Activated T-cell treated with anti-CD3 and anti-CD28 coated beads, Interleukin-2, amount 50 U/mL, for 24 hours (primary cell): ENCODE results near the gene BTBD1.
"Not testable (repeated sequence)": the region's sequence is repeated elsewhere in the genome, so short reads cannot be mapped to it uniquely, and the experiment has no call there.

Source experiments
- DNase-seq: peaks from one replicate; pipeline ENCODE4 v3.0.0-alpha.2; 2020
- H3K27ac Mint-ChIP-seq: 2 replicates; pipeline ENCODE4 v1.8.0; 2020; ENCODE audit warnings: mild to moderate bottlenecking, mixed read lengths
- H3K27me3 Mint-ChIP-seq: 2 replicates; pipeline ENCODE4 v1.8.0; 2020; ENCODE audit warnings: mixed read lengths
- H3K36me3 Mint-ChIP-seq: 2 replicates; pipeline ENCODE4 v1.8.0; 2020; ENCODE audit warnings: low read depth, mixed read lengths
- H3K4me1 Mint-ChIP-seq: 2 replicates; pipeline ENCODE4 v1.8.0; 2020; ENCODE audit warnings: low read depth, mixed read lengths
- H3K4me3 Mint-ChIP-seq: 2 replicates; pipeline ENCODE4 v1.8.0; 2020; ENCODE audit warnings: mild to moderate bottlenecking, moderate library complexity, mixed read lengths
- H3K9me3 Mint-ChIP-seq: 2 replicates; pipeline ENCODE4 v1.8.0; 2020; ENCODE audit warnings: mixed read lengths

Gene BTBD1

GRCh38 chr15:83011271-83012075, 55.6 kb downstream of the BTBD1 start, which contains the start of gene C15orf40:
TSS of gene C15orf40 (minus strand) at chr15:83011639. CDS start at chr15:83011607, 32 bp downstream.
- H3K36me3 Mint-ChIP-seq = peaks cover 76% of the 10 kb centered on the region
- peak within 1 kb of the TSS; percentile 94 for H3K27ac Mint-ChIP-seq
- DNase-seq = peak; percentile 91
- H3K4me1 Mint-ChIP-seq = peaks cover 56% of the 10 kb centered on the region
- peaks cover 13% of the 10 kb centered on the region for H3K9me3 Mint-ChIP-seq
- peak within 1 kb of the TSS; percentile 90 for H3K4me3 Mint-ChIP-seq
- H3K27me3 Mint-ChIP-seq = no peaks in the 10 kb centered on the region

GRCh38 chr15:83010709-83011270, 56.3 kb downstream of the BTBD1 start:
- Mint-ChIP-seq H3K9me3 (peaks cover 13% of the 10 kb centered on the region), H3K27ac (peak overlapping the region; percentile 94), H3K27me3 (no peaks in the 10 kb centered on the region), H3K4me3 (peak overlapping the region; percentile 90), H3K36me3 (peaks cover 76% of the 10 kb centered on the region), H3K4me1 (peaks cover 56% of the 10 kb centered on the region)
- DNase-seq = peak; percentile 85

- Mint-ChIP-seq H3K27ac (peak overlapping the region; percentile 74), H3K36me3 (peaks cover 19% of the 10 kb centered on the region), H3K4me1 (peaks cover 10% of the 10 kb centered on the region)
- not testable (repeated sequence) for H3K9me3 Mint-ChIP-seq, DNase-seq, H3K27me3 Mint-ChIP-seq, H3K4me3 Mint-ChIP-seq
These were observed 66.4 kb downstream of the BTBD1 start for GRCh38 chr15:83000672-83001031.

- Mint-ChIP-seq H3K9me3 (no peaks in the 10 kb centered on the region), H3K36me3 (peaks cover 14% of the 10 kb centered on the region), H3K4me1 (peaks cover 10% of the 10 kb centered on the region), H3K27me3 (no peaks in the 10 kb centered on the region), H3K4me3 (peak overlapping the region; percentile 38), H3K27ac (peak overlapping the region; percentile 74)
- peak; percentile 47 for DNase-seq
These were observed 67.0 kb downstream of the BTBD1 start for GRCh38 chr15:82999905-83000671.

- no peak for DNase-seq
- Mint-ChIP-seq H3K4me3 (no peak overlapping the region), H3K4me1 (peaks cover 10% of the 10 kb centered on the region), H3K27ac (no peak overlapping the region), H3K36me3 (peaks cover 9% of the 10 kb centered on the region), H3K27me3 (no peaks in the 10 kb centered on the region), H3K9me3 (no peaks in the 10 kb centered on the region)
These were observed 67.6 kb downstream of the BTBD1 start for GRCh38 chr15:82999426-82999825.

GRCh38 chr15:82995938-82996337, 71.1 kb downstream of the BTBD1 start:
- Mint-ChIP-seq H3K4me3 (no peak overlapping the region), H3K9me3 (no peaks in the 10 kb centered on the region), H3K4me1 (peaks cover 10% of the 10 kb centered on the region), H3K27me3 (no peaks in the 10 kb centered on the region), H3K27ac (no peak overlapping the region), H3K36me3 (peaks cover 7% of the 10 kb centered on the region)
- no peak for DNase-seq

GRCh38 chr15:82995076-82995475, 72.0 kb downstream of the BTBD1 start:
- Mint-ChIP-seq H3K27me3 (no peaks in the 10 kb centered on the region), H3K36me3 (peaks cover 14% of the 10 kb centered on the region), H3K4me3 (no peak overlapping the region), H3K27ac (no peak overlapping the region), H3K4me1 (peaks cover 8% of the 10 kb centered on the region), H3K9me3 (no peaks in the 10 kb centered on the region)
- no peak for DNase-seq

- peaks cover 31% of the 10 kb centered on the region for H3K36me3 Mint-ChIP-seq
- no peak overlapping the region for H3K27ac Mint-ChIP-seq
- H3K4me1 Mint-ChIP-seq = peaks cover 9% of the 10 kb centered on the region
- H3K27me3 Mint-ChIP-seq = no peaks in the 10 kb centered on the region
- DNase-seq = no peak
- H3K4me3 Mint-ChIP-seq = no peak overlapping the region
- no peaks in the 10 kb centered on the region for H3K9me3 Mint-ChIP-seq
These were observed 73.9 kb downstream of the BTBD1 start for GRCh38 chr15:82993144-82993543.

- peaks cover 35% of the 10 kb centered on the region for H3K36me3 Mint-ChIP-seq
- DNase-seq = no peak
- no peak overlapping the region for H3K4me3 Mint-ChIP-seq
- no peak overlapping the region for H3K27ac Mint-ChIP-seq
- no peaks in the 10 kb centered on the region for H3K27me3 Mint-ChIP-seq
- no peaks in the 10 kb centered on the region for H3K9me3 Mint-ChIP-seq
- peaks cover 9% of the 10 kb centered on the region for H3K4me1 Mint-ChIP-seq
These were observed 74.5 kb downstream of the BTBD1 start for GRCh38 chr15:82992436-82992998.

- H3K9me3 Mint-ChIP-seq = no peaks in the 10 kb centered on the region
- H3K4me3 Mint-ChIP-seq = peak overlapping the region; percentile 97
- H3K36me3 Mint-ChIP-seq = peaks cover 43% of the 10 kb centered on the region
- peaks cover 32% of the 10 kb centered on the region for H3K4me1 Mint-ChIP-seq
- H3K27ac Mint-ChIP-seq = peak overlapping the region; percentile 97
- no peak for DNase-seq
- no peaks in the 10 kb centered on the region for H3K27me3 Mint-ChIP-seq
These were observed 80.6 kb downstream of the BTBD1 start for GRCh38 chr15:82986442-82986780.

- Mint-ChIP-seq H3K27ac (peak within 1 kb of the TSS; percentile 97), H3K4me3 (peak within 1 kb of the TSS; percentile 97), H3K36me3 (peaks cover 42% of the 10 kb centered on the region), H3K27me3 (no peaks in the 10 kb centered on the region), H3K9me3 (no peaks in the 10 kb centered on the region), H3K4me1 (peaks cover 32% of the 10 kb centered on the region)
- peak; percentile 89 for DNase-seq
These were observed 81.2 kb downstream of the BTBD1 start, which contains the start of gene RAMAC for GRCh38 chr15:82985688-82986441. TSS of gene RAMAC (plus strand) at chr15:82986210. CDS start at chr15:82989019, 2,809 bp downstream.

GRCh38 chr15:82980981-82981380, 86.1 kb downstream of the BTBD1 start:
- Mint-ChIP-seq H3K4me3 (no peak overlapping the region), H3K9me3 (no peaks in the 10 kb centered on the region), H3K4me1 (peaks cover 20% of the 10 kb centered on the region), H3K27me3 (no peaks in the 10 kb centered on the region), H3K36me3 (peaks cover 5% of the 10 kb centered on the region), H3K27ac (no peak overlapping the region)
- DNase-seq = no peak

GRCh38 chr15:82979726-82980125, 87.3 kb downstream of the BTBD1 start:
- Mint-ChIP-seq H3K27me3 (no peaks in the 10 kb centered on the region), H3K27ac (no peak overlapping the region), H3K36me3 (peaks cover 2% of the 10 kb centered on the region), H3K4me3 (no peak overlapping the region), H3K4me1 (peaks cover 8% of the 10 kb centered on the region), H3K9me3 (no peaks in the 10 kb centered on the region)
- DNase-seq = no peak

GRCh38 chr15:82978438-82978837, 88.6 kb downstream of the BTBD1 start:
- H3K27ac Mint-ChIP-seq = no peak overlapping the region
- DNase-seq = no peak
- peaks cover 7% of the 10 kb centered on the region for H3K4me1 Mint-ChIP-seq

More at GRCh38 chr15:82978438-82978837, 88.6 kb downstream of the BTBD1 start:
- H3K27me3 Mint-ChIP-seq = no peaks in the 10 kb centered on the region
- H3K4me3 Mint-ChIP-seq = no peak overlapping the region
- H3K36me3 Mint-ChIP-seq = peaks cover 2% of the 10 kb centered on the region
- H3K9me3 Mint-ChIP-seq = no peaks in the 10 kb centered on the region
